Epithelial cell of proximal tubule (primary cell): ENCODE results near the gene TMCO4. TPM values are rescaled to one million over a fixed set of nuclear protein-coding genes. Genes with fewer than 3 reads are reported as not detected.
A peak's percentile ranks its signal among the peaks of the same experiment; 100 is the strongest.

Experiments used
- DNase-seq: peaks from one replicate; pipeline ENCODE4 v3.0.0-alpha.2; 2011; ENCODE audit warnings: low read depth
- H3K4me3 ChIP-seq: 2 replicates; pipeline ENCODE4 v1.5.1; 2011; ENCODE audit warnings: low read depth, mild to moderate bottlenecking, low read length
- total RNA-seq: library from RNA; depleted of rRNA; stranded (reverse); fragments of >200 nt; gene quantifications from 2 replicates; pipeline ENCODE4 v1.2.3, GENCODE V29; 2015
- TF ChIP-seq, protein P1 (sequence below): conservative IDR thresholded peaks from 2 replicates; pipeline ENCODE4 v1.5.1; 2012; ENCODE audit warnings: low read depth, mild to moderate bottlenecking, low read length

The TMCO4 gene
- total RNA-seq, 1 donor from 2014 or later, result 9.8 TPM

- H3K4me3 ChIP-seq, result no peak overlapping the region
- TF ChIP-seq, protein P1, sequence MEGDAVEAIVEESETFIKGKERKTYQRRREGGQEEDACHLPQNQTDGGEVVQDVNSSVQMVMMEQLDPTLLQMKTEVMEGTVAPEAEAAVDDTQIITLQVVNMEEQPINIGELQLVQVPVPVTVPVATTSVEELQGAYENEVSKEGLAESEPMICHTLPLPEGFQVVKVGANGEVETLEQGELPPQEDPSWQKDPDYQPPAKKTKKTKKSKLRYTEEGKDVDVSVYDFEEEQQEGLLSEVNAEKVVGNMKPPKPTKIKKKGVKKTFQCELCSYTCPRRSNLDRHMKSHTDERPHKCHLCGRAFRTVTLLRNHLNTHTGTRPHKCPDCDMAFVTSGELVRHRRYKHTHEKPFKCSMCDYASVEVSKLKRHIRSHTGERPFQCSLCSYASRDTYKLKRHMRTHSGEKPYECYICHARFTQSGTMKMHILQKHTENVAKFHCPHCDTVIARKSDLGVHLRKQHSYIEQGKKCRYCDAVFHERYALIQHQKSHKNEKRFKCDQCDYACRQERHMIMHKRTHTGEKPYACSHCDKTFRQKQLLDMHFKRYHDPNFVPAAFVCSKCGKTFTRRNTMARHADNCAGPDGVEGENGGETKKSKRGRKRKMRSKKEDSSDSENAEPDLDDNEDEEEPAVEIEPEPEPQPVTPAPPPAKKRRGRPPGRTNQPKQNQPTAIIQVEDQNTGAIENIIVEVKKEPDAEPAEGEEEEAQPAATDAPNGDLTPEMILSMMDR, result no peak
- no peak for DNase-seq
These were observed 60.1 kb downstream of the TMCO4 start for GRCh38 chr1:19739628-19740027.

- TF ChIP-seq, protein P1, result no peak
- H3K4me3 ChIP-seq, result no peak overlapping the region
- DNase-seq, result no peak
These were observed 61.0 kb downstream of the TMCO4 start for GRCh38 chr1:19738669-19739068.

GRCh38 chr1:19738076-19738475 is 61.6 kb downstream of the TMCO4 start:
- DNase-seq, result no peak
- TF ChIP-seq, protein P1, result no peak

GRCh38 chr1:19737104-19737825 is 62.5 kb downstream of the TMCO4 start:
- TF ChIP-seq, protein P1, result peak; percentile 53

More at GRCh38 chr1:19738076-19738475, 61.6 kb downstream of the TMCO4 start:
- no peak overlapping the region for H3K4me3 ChIP-seq

GRCh38 chr1:19735440-19736127 is 64.1 kb downstream of the TMCO4 start:
- DNase-seq, result no peak
- no peak overlapping the region for H3K4me3 ChIP-seq
- TF ChIP-seq, protein P1, result no peak

More at GRCh38 chr1:19737104-19737825, 62.5 kb downstream of the TMCO4 start:
- DNase-seq, result no peak
- H3K4me3 ChIP-seq, result no peak overlapping the region

DNA sequence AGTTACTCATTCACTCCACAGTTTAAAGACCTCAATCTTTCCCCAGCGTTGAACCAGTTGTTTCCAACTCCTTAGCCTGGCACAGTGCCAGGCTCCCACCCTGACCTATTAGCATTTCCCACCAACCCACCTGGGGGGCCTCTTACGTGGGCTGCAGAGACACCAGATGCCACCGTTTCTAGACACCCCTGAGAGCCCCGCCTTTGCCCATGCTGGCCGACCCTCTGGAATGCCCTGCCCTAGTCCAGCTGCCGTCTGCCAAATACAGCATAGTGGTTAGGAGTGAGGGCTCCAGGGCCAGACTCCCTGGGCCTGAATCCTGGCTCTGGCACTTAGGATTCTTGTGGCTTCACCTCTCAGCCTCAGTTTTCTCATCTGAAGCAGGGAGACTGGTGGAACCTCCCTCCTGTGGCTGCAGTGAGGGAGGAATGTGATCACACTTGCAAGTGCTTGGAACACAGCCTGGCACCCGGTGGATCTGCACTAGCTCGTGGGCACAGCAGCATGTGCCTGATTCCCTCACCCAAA is 65.2 kb downstream of the TMCO4 start:
- no peak overlapping the region for H3K4me3 ChIP-seq
- TF ChIP-seq, protein P1, result no peak
- DNase-seq, result no peak
